VCaP (cell line): Measurements from ENCODE around the gene ARPC4.

Source experiments
- H3K27ac ChIP-seq: fragments of 450-650 bp; 2 replicates; pipeline ENCODE4 v1.5.1; 2017
- CTCF ChIP-seq: fragments of 450-650 bp; conservative IDR thresholded peaks from 2 replicates; pipeline ENCODE4 v1.5.1; 2017; ENCODE audit warnings: mild to moderate bottlenecking, moderate library complexity

The ARPC4 gene

DNA sequence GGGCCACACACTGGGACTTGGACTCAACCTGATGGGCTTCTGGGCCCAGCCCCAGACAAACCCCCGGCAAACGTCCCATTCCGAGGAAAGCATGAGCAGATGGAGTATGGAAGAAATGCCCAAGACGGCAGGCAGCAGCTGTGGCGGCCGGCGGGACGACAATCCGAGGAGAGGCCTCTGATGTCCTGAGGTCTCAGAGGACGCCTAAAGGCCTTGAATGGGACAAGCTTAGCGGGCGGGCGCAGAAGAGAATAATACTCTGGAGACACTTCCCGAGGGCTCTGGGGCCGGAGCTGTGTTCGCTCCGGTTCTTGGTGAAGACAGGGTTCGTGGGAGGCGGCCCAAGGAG is 43.6 kb upstream of the ARPC4 start:
- peak overlapping the region; percentile 91 for H3K27ac ChIP-seq
- no peak for TF ChIP-seq CTCF

DNA sequence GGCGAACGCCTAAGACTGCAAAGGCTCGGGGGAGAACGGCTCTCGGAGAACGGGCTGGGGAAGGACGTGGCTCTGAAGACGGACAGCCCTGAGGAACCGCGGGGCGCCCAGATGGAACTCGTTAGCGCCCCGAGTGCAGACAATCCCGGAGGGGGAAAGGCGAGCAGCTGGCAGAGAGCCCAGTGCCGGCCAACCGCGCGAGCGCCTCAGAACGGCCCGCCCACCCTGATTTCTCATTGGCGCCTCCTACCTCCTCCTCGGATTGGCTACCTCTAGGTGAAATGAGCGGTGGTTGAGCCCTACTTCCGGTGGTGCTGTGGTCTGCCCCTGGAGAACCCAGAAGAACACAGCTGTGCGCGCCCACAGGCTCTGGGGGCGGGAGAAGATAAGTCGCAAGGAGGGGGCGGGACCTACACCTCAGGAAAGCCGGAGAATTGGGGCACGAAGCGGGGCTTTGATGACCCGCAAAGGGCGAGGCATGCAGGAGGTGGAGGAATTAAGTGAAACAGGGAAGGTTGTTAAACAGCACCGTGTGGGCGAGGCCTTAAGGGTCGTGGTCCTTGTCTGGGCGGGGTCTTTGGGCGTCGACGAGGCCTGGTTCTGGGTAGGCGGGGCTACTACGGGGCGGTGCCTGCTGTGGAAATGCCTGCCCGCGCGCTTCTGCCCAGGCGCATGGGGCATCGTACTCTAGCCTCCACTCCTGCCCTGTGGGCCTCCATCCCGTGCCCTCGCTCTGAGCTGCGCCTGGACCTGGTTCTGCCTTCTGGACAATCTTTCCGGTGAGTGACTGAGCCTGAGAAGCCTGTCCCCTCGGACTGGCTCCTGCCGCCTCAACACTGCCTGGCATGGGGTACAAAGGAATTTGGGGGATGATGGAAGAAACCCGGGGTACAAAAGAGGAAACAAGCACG is 43.0 kb upstream of the ARPC4 start, which contains the start of gene OGG1:
OGG1 (plus strand) TSS at position 308 of the 911 bp plus-strand sequence; CDS start at position 643, 335 bp downstream.
- peak within 1 kb of the TSS; percentile 91 for H3K27ac ChIP-seq
- TF ChIP-seq CTCF, result no peak

GRCh38 chr3:9750556-9751411 is 42.1 kb upstream of the ARPC4 start:
- no peak for TF ChIP-seq CTCF
- H3K27ac ChIP-seq, result peak overlapping the region; percentile 91

- TF ChIP-seq CTCF, result no peak
- peak overlapping the region; percentile 51 for H3K27ac ChIP-seq
These were observed 38.2 kb upstream of the ARPC4 start for GRCh38 chr3:9754678-9755077.

DNA sequence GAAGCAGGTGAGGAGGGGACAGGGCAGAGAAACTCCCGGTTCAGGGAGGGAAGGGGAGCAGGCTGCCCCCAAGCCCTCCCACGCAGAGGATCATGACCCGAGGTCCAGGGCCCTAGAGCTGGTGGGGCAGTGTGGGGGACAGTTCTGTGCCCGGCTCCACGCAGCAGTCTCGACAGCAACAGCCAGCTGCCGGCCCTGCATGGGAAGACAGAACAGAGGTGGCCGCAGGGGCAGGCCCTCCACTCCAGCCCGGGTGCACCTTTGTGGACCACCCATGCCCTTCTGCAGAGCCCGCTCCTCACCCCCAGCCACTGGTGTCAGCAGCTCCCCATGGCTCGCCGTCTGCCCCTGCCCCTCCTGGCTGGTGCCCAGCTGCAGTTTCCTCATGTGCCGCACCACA is 35.5 kb upstream of the ARPC4 start:
- H3K27ac ChIP-seq, result no peak overlapping the region
- TF ChIP-seq CTCF, result no peak

DNA sequence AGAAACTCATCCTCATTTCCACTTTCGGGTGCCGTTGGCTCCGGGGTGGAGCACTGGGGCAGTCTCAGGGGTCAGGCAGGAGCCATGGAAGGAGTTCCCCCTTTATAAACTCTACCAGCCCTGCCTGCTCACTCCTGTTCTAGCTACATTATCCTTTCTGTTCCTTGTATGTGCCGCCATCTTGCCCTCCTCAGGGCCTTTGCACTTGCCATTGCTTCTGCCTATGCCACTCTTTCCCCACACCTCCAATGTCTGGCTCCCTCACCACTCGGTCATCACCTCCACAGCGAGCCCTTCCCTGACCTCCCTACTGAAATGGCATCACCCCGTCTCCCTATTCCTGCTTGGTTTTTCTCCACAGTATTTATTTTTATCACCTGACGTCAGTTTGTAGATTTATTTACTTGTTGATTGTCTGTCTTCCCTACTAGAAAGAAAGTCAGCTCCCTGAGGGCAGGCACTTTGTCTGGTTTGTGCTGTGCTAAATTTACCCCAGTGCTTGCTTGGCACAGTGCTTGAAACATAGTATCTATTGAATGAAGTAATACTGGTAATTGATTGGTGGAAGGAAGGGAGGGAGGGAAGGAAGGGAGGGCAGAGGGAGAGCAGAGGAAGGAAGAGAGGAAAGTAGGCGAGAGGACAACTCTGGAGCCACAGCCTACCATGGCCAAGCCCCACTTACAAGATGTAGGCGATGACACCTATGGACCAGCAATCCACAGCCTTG is 31.9 kb upstream of the ARPC4 start:
- no peak for TF ChIP-seq CTCF
- H3K27ac ChIP-seq, result no peak overlapping the region

DNA sequence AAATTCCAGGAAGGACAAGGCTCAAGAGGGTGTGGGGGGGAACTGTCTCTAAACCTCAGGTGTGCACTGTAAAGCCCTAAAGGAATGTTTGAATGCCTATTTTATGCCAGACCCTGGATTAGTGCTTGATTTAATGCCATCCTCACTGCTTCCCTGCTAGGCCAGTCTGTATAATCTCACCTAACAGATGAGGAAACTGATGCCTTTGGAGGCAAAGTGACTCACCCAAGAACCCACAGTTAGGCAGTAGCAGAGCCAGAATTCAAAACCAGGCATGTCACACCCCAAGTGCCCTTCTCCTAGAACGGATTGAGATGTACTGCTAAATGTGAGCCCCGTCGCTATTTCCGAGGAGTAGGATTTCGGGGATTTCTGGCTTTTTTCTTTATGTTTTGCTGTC is 31.0 kb upstream of the ARPC4 start:
- no peak for TF ChIP-seq CTCF
- no peak overlapping the region for H3K27ac ChIP-seq
